Hematopoietic multipotent progenitor cell treated with erythropoietin and hydrocortisone succinate and interleukin-3 and kit ligand, for 8 days (in vitro differentiated cells): ENCODE results near the gene LYL1.
A peak's percentile ranks its signal among the peaks of the same experiment; 100 is the strongest.

Source experiments
- DNase-seq: peaks from one replicate; pipeline ENCODE4 v3.0.0-alpha.2; 2015

Gene LYL1

GRCh38 chr19:13104360-13104847 lies 1.7 kb upstream of the LYL1 start:
- peak; percentile 81 for DNase-seq

- DNase-seq: peak; percentile 80
Observed at GRCh38 chr19:13103581-13104359, 1.1 kb upstream of the LYL1 start.

GRCh38 chr19:13102416-13102665 lies 317 bp downstream of the LYL1 start:
- DNase-seq: no peak

GRCh38 chr19:13101590-13102415 lies 855 bp downstream of the LYL1 start:
- peak; percentile 26 for DNase-seq

- peak; percentile 67 for DNase-seq
Observed at GRCh38 chr19:13100841-13101589, 1.6 kb downstream of the LYL1 start.

GRCh38 chr19:13100031-13100588 lies 2.5 kb downstream of the LYL1 start:
- DNase-seq: peak; percentile 59

GRCh38 chr19:13099073-13099999 lies 3.3 kb downstream of the LYL1 start:
- peak; percentile 85 for DNase-seq

GRCh38 chr19:13098277-13099072 lies 4.2 kb downstream of the LYL1 start:
- peak; percentile 84 for DNase-seq

GRCh38 chr19:13097463-13098258 lies 5.0 kb downstream of the LYL1 start:
- peak; percentile 76 for DNase-seq

GRCh38 chr19:13097033-13097462 lies 5.6 kb downstream of the LYL1 start:
- DNase-seq: peak; percentile 70

- DNase-seq: peak; percentile 83
Observed at GRCh38 chr19:13095934-13096927, 6.4 kb downstream of the LYL1 start.

- no peak for DNase-seq
Observed at GRCh38 chr19:13095393-13095784, 7.3 kb downstream of the LYL1 start.

- peak; percentile 65 for DNase-seq
Observed at GRCh38 chr19:13094771-13095392, 7.8 kb downstream of the LYL1 start.

- DNase-seq: peak; percentile 6
Observed at GRCh38 chr19:13094106-13094504, 8.6 kb downstream of the LYL1 start.

- peak; percentile 94 for DNase-seq
Observed at GRCh38 chr19:13093407-13094105, 9.1 kb downstream of the LYL1 start.

GRCh38 chr19:13092606-13093235 lies 9.9 kb downstream of the LYL1 start:
- peak; percentile 17 for DNase-seq

GRCh38 chr19:13092158-13092543 lies 10.5 kb downstream of the LYL1 start:
- peak; percentile 15 for DNase-seq
